Upper lobe of left lung (tissue), 6 donors: ENCODE results near the gene P4HA1. TPM values are rescaled to one million over a fixed set of nuclear protein-coding genes. Genes with fewer than 3 reads are reported as not detected.
A peak's percentile ranks its signal among the peaks of the same experiment; 100 is the strongest.

Experiments used
- ATAC-seq, 2 donors: fragments of 200-7000 bp; cut with Tn5 transposase; one replicate each; pipeline ENCODE4 v1.9.1; 2022; ENCODE audit warnings: mild to moderate bottlenecking in 2 of 2, moderate library complexity in 2 of 2; ENCODE audit not compliant: low FRiP score in 2 of 2
- DNase-seq, 2 donors: peaks; one replicate each; pipeline ENCODE4 v3.0.0-alpha.2; 2019 to 2020
- H3K27ac ChIP-seq, 4 donors: fragments of 200-600 bp; sonication (generic); one replicate each; pipeline ENCODE4 v1.5.1; 2016 to 2019
- H3K27me3 ChIP-seq, 4 donors: fragments of 200-600 bp; sonication (generic); one replicate each; pipeline ENCODE4 v1.5.1; 2017 to 2019
- H3K36me3 ChIP-seq, 4 donors: fragments of 200-600 bp; sonication (generic); one replicate each; pipeline ENCODE4 v1.5.1; 2016 to 2019
- H3K4me1 ChIP-seq, 4 donors: fragments of 200-600 bp; sonication (generic); one replicate each; pipeline ENCODE4 v1.5.1; 2018 to 2019
- H3K4me3 ChIP-seq, 4 donors: fragments of 200-600 bp; sonication (generic); one replicate each; pipeline ENCODE4 v1.5.1; 2017 to 2019; ENCODE audit warnings: mild to moderate bottlenecking in 2 of 4, moderate library complexity in 1 of 4
- H3K9me3 ChIP-seq, 4 donors: fragments of 200-600 bp; sonication (generic); one replicate each; pipeline ENCODE4 v1.5.1; 2018 to 2019
- EP300 ChIP-seq, 4 donors: sonication (generic); formaldehyde crosslinking; IDR thresholded peaks; one replicate each; pipeline ENCODE4 v1.5.1; 2017; ENCODE audit warnings: antibody characterized with exemption in 4 of 4, control low read depth in 2 of 4
- POLR2A ChIP-seq, 4 donors: fragments of 450-650 bp; IDR thresholded peaks; one replicate each; pipeline ENCODE4 v1.5.1; 2016 to 2017; ENCODE audit warnings: antibody characterized with exemption in 4 of 4, mild to moderate bottlenecking in 2 of 4
- POLR2AphosphoS5 ChIP-seq, 2 donors: sonication (generic); formaldehyde crosslinking; IDR thresholded peaks; one replicate each; pipeline ENCODE4 v1.5.1; 2017; ENCODE audit warnings: antibody characterized with exemption in 2 of 2
- WGBS, 2 donors: methylation state at CpG; one replicate each; pipeline ENCODE4 v1.1.5; 2017 to 2018; 5-methylcytosine and 5-hydroxymethylcytosine counted together
- total RNA-seq, 6 donors: library from RNA; depleted of rRNA in 4 of 6; stranded (reverse); fragments of >200 nt in 4 of 6; gene quantifications; one replicate each; pipeline versions ENCODE4 v1.1.0 to v1.2.1, GENCODE V29; 2016 to 2021
- TF ChIP-seq, protein P1 (sequence below), 6 experiments: fragments of 450-650 bp in 4 of 6; fragments of 200-600 bp in 2 of 6; sonication (generic) in 2 of 6; IDR thresholded peaks; one replicate each; pipeline ENCODE4 v1.5.1; 2016 to 2019; ENCODE audit warnings: antibody characterized with exemption in 6 of 6
- donor health status: DM: no; HTN: no; CAD: no; lungs with moderate emphysema.
- donor health status: DM: no; HTN: yes; CAD: no; lungs with severe emphysema.

Gene P4HA1
- total RNA-seq, 6 donors from 2014 or later, result 13.4 to 50.0 (median 29.5) TPM

DNA sequence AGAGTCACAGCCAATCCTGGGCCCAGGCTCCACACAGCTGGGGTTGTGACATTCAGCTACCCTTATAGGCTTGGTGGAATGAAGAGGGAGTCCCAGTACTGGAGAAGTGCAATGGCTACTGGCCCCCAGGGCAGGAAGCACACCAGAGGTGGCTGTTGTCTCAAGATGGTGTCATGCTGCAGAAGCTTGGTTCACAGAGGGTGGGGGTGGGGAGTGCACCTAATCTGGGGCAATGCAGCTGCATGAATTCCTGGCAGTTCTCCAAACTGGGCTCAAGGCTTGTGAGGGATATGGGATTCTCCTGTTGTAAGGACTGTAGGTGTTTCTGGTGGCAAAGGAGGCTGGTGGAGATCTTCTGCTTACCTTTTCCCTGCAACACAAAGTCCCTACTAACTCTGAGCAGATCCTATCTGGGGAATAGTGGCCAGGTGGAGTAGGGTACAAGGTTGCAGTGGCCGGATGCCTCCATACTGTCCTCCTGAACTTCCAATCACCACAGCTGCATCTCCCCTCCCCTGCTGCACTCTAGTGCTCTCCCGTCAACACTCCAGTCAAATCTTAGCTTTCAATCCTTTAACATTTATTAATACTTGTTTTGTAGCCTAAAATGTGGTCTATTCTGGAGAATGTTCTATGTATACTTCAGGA, 114.7 kb downstream of the P4HA1 start:
- no peak for DNase-seq
- 93 to 96% methylated on average over 2 of the region's 2 CpGs for WGBS, 2 donors
- Histone ChIP-seq H3K27ac (no peak overlapping the region), H3K9me3 (peaks cover 0 to 25% (median 17%) of the 10 kb centered on the region in 4 donors), H3K36me3 (no peaks in the 10 kb centered on the region), H3K27me3 (no peaks in the 10 kb centered on the region), H3K4me1 (no peaks in the 10 kb centered on the region), H3K4me3 (no peak overlapping the region)
- ATAC-seq, result peak in 1 of 2 donors; percentile 51
- TF ChIP-seq POLR2A (IDR thresholded peaks at IDR 0.05), result no peak
- TF ChIP-seq POLR2AphosphoS5 (IDR thresholded peaks at IDR 0.05), result no peak
- TF ChIP-seq EP300 (IDR thresholded peaks at IDR 0.05), result no peak
- TF ChIP-seq, protein P1, sequence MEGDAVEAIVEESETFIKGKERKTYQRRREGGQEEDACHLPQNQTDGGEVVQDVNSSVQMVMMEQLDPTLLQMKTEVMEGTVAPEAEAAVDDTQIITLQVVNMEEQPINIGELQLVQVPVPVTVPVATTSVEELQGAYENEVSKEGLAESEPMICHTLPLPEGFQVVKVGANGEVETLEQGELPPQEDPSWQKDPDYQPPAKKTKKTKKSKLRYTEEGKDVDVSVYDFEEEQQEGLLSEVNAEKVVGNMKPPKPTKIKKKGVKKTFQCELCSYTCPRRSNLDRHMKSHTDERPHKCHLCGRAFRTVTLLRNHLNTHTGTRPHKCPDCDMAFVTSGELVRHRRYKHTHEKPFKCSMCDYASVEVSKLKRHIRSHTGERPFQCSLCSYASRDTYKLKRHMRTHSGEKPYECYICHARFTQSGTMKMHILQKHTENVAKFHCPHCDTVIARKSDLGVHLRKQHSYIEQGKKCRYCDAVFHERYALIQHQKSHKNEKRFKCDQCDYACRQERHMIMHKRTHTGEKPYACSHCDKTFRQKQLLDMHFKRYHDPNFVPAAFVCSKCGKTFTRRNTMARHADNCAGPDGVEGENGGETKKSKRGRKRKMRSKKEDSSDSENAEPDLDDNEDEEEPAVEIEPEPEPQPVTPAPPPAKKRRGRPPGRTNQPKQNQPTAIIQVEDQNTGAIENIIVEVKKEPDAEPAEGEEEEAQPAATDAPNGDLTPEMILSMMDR (IDR thresholded peaks at IDR 0.05), result no peak

DNA sequence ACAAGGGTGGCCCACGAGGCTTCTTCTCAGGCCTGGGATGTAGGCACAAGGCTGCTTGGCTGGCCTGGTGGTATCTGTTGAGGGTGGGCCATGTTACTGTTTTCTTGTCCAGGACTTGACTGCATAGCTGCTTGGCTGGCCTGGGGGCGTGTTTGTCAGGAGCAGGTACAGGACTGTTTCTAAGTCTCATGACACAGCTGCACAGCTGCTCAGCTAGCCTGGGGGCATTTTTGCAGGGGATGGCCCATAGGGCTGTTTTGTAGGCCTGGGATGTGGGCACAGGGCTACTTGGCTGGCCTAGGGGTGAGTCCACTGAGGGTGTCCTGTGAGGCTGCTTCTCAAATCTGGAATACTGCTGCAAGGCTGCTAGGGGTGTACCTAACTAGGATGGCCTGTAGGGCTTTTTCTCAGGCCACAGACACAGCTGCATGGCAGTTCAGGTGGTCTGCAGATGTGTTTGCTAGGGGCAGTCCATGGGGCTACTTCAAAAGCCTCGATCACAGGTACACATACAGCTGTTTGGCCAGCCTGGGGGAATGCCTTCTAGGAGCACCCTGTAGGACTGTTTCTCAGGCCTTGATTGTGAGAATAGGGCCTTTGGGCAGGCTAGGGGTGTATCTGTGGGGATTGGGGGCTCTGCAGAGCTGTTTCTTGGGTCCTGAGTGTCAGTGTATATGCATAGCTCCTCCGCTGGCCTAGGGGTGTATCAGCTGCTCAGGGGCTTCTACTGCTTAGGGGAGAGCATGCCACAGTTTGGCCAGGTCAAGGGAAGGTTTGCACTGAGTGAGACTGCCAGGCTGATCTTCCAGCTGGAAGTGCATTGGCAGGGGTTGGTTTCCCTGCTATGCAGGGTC, 115.4 kb downstream of the P4HA1 start:
- WGBS, 2 donors, result 96% methylated on average over 4 of the region's 4 CpGs; no CpG with 5 or more reads in 1 of the 2 donors
- H3K27ac ChIP-seq, result no peak overlapping the region
- ATAC-seq (peak in 1 of 2 donors; percentile 46), DNase-seq (no peak)
- H3K27me3 ChIP-seq, result no peaks in the 10 kb centered on the region
- no peaks in the 10 kb centered on the region for H3K4me1 ChIP-seq
- H3K36me3 ChIP-seq, result no peaks in the 10 kb centered on the region
- TF ChIP-seq POLR2AphosphoS5 (IDR thresholded peaks at IDR 0.05) (no peak), EP300 (IDR thresholded peaks at IDR 0.05) (no peak), POLR2A (IDR thresholded peaks at IDR 0.05) (no peak)
- TF ChIP-seq, protein P1 (IDR thresholded peaks at IDR 0.05), result no peak
- no peak overlapping the region for H3K4me3 ChIP-seq
- peaks cover 0 to 33% (median 24%) of the 10 kb centered on the region in 4 donors for H3K9me3 ChIP-seq

DNA sequence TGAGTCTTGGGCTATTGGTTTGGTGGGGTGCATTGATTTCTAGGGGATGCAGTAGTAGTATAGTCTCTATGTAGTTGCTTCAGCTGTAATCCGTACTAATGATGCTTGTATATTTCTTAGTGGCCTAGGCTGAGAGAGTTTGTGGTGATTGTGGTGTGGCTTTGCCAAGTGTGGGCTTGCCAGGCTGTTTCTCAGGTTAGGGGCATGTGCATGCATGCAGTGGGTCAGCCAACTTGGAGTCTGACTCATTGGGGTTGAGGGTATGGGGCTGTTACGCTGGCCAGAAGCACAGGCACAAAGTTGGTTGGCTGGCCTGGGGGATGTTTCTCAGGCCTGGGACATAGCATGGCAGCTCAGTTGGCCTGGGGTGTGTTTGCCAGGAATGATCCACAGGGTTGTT, 116.3 kb downstream of the P4HA1 start:
- H3K9me3 ChIP-seq, result peaks cover 0 to 40% (median 29%) of the 10 kb centered on the region in 4 donors
- 89 to 100% methylated on average over 2 of the region's 2 CpGs for WGBS, 2 donors
- H3K36me3 ChIP-seq, result no peaks in the 10 kb centered on the region

DNA sequence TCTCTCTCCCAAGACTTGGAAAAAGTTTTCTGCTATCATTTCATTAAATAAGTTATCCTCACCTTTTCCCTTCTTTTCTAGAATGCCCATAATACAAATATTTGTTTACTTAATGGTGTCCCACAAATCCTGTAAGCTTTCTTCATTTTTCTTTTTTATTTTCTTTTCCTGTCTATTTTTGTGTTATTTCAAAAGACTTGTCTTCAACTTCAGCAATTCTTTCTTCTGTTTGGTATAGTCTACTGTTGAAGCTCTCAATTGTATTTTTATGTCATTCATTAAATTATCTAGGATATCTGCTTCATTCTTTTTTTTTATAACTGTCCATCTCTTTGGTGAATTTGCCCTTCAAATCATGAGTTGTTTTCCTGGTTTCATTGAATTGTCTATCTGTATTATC, 117.0 kb downstream of the P4HA1 start:
- Histone ChIP-seq H3K27ac (no peak overlapping the region), H3K4me1 (no peaks in the 10 kb centered on the region), H3K36me3 (no peaks in the 10 kb centered on the region), H3K27me3 (no peaks in the 10 kb centered on the region), H3K9me3 (peaks cover 0 to 44% (median 30%) of the 10 kb centered on the region in 4 donors), H3K4me3 (no peak overlapping the region)
- DNase-seq, result no peak
- TF ChIP-seq, protein P1 (IDR thresholded peaks at IDR 0.05), result no peak
- TF ChIP-seq EP300 (IDR thresholded peaks at IDR 0.05), result no peak
- no peak for TF ChIP-seq POLR2AphosphoS5 (IDR thresholded peaks at IDR 0.05)
- TF ChIP-seq POLR2A (IDR thresholded peaks at IDR 0.05), result no peak
- ATAC-seq, result no peak

More for the DNA sequence above, 116.3 kb downstream of the P4HA1 start:
- Histone ChIP-seq H3K4me1 (no peaks in the 10 kb centered on the region), H3K27ac (no peak overlapping the region), H3K27me3 (no peaks in the 10 kb centered on the region), H3K4me3 (no peak overlapping the region)
- ATAC-seq (peak in 1 of 2 donors; percentile 11), DNase-seq (no peak)
- TF ChIP-seq POLR2AphosphoS5 (IDR thresholded peaks at IDR 0.05), result no peak
- TF ChIP-seq, protein P1 (IDR thresholded peaks at IDR 0.05), result no peak
- TF ChIP-seq EP300 (IDR thresholded peaks at IDR 0.05), result no peak
- TF ChIP-seq POLR2A (IDR thresholded peaks at IDR 0.05), result no peak
